CD14-positive monocyte (primary cell): ENCODE results near the gene GRB14. TPM values are rescaled to one million over a fixed set of nuclear protein-coding genes. Genes with fewer than 3 reads are reported as not detected.

ENCODE experiments used
- DNase-seq, 3 donors: peaks; one replicate each; pipeline ENCODE4 v3.0.0-alpha.2; 2011 to 2022
- H2AFZ ChIP-seq: 2 replicates; pipeline ENCODE4 v1.6.0; 2012; ENCODE audit warnings: mild to moderate bottlenecking, low read depth, low read length, inconsistent platforms; ENCODE audit not compliant: insufficient read depth, poor library complexity, severe bottlenecking
- H3K27ac ChIP-seq, 2 donors: 1 replicate in 1 of 2; 2 replicates in 1 of 2; pipeline ENCODE4 v1.5.1; 2012 to 2013; ENCODE audit warnings: low read length in 2 of 2, control low read depth in 1 of 2, inconsistent platforms in 1 of 2, low read depth in 1 of 2, mild to moderate bottlenecking in 1 of 2
- H3K27me3 ChIP-seq, 2 donors: one replicate each; pipeline versions ENCODE4 v1.6.0 to v1.6.1; 2011 to 2013; ENCODE audit warnings: low read length in 2 of 2; ENCODE audit not compliant: control insufficient read depth in 2 of 2, insufficient read depth in 2 of 2
- H3K36me3 ChIP-seq, 2 donors: replicated peaks in 1 of 2; 1 replicate in 1 of 2; 2 replicates in 1 of 2; pipeline versions ENCODE4 v1.5.1 to v1.6.1; 2012 to 2013; ENCODE audit warnings: low read length in 2 of 2, control low read depth in 1 of 2, inconsistent platforms in 1 of 2, mild to moderate bottlenecking in 1 of 2; ENCODE audit not compliant: insufficient read depth in 2 of 2, control insufficient read depth in 1 of 2
- H3K4me1 ChIP-seq, 2 donors: 1 replicate in 1 of 2; 2 replicates in 1 of 2; pipeline versions ENCODE4 v1.5.1 to v1.6.1; 2012 to 2013; ENCODE audit warnings: low read length in 2 of 2, control low read depth in 1 of 2, inconsistent platforms in 1 of 2, mild to moderate bottlenecking in 1 of 2, moderate library complexity in 1 of 2; ENCODE audit not compliant: insufficient read depth in 2 of 2, control insufficient read depth in 1 of 2
- H3K4me2 ChIP-seq: replicated peaks from 2 replicates; pipeline ENCODE3; 2012; ENCODE audit warnings: low read length, moderate library complexity, mild to moderate bottlenecking; ENCODE audit not compliant: poor library complexity, severe bottlenecking; ENCODE audit errors: extremely low read depth
- H3K4me3 ChIP-seq, 3 experiments: fragments of 200-600 bp in 1 of 3; sonication (generic) in 1 of 3; replicated peaks in 1 of 3; 1 replicate in 2 of 3; 2 replicates in 1 of 3; pipeline ENCODE4 v1.5.1; 2011 to 2013; ENCODE audit warnings: low read length in 3 of 3, mild to moderate bottlenecking in 3 of 3, control low read depth in 2 of 3, low read depth in 2 of 3, inconsistent platforms in 1 of 3, moderate library complexity in 1 of 3
- H3K79me2 ChIP-seq: 2 replicates; pipeline ENCODE4 v1.6.0; 2012; ENCODE audit warnings: mild to moderate bottlenecking, control low read depth, inconsistent platforms, low read length, moderate library complexity; ENCODE audit not compliant: insufficient read depth
- H3K9ac ChIP-seq: 2 replicates; pipeline ENCODE4 v1.6.0; 2017; ENCODE audit warnings: low read length, mild to moderate bottlenecking; ENCODE audit not compliant: insufficient read depth, poor library complexity, severe bottlenecking
- H3K9me3 ChIP-seq, 2 donors: replicated peaks in 1 of 2; 1 replicate in 1 of 2; 2 replicates in 1 of 2; pipeline versions ENCODE4 v1.5.1 to v1.6.1; 2012 to 2013; ENCODE audit warnings: low read length in 2 of 2, control low read depth in 1 of 2; ENCODE audit not compliant: control insufficient read depth in 1 of 2, insufficient read depth in 1 of 2
- H4K20me1 ChIP-seq: 2 replicates; pipeline ENCODE4 v1.6.0; 2012; ENCODE audit warnings: mild to moderate bottlenecking, low read length, control low read depth, moderate library complexity; ENCODE audit not compliant: insufficient read depth
- H3K27ac Mint-ChIP-seq, 7 donors: one replicate each; pipeline ENCODE4 v1.8.0; 2020; ENCODE audit warnings: mild to moderate bottlenecking in 7 of 7, mixed read lengths in 7 of 7, moderate library complexity in 6 of 7, inconsistent platforms in 2 of 7
- H3K27me3 Mint-ChIP-seq, 3 donors: one replicate each; pipeline ENCODE4 v1.8.0; 2021 to 2022; ENCODE audit warnings: low read depth in 3 of 3, mild to moderate bottlenecking in 3 of 3, mixed read lengths in 3 of 3, moderate library complexity in 3 of 3, inconsistent platforms in 1 of 3
- H3K36me3 Mint-ChIP-seq, 2 donors: one replicate each; pipeline ENCODE4 v1.8.0; 2020; ENCODE audit warnings: mixed read lengths in 2 of 2, inconsistent platforms in 1 of 2, mild to moderate bottlenecking in 1 of 2
- H3K4me1 Mint-ChIP-seq: one replicate; pipeline ENCODE4 v1.8.0; 2020; ENCODE audit warnings: mild to moderate bottlenecking, mixed read lengths
- H3K4me3 Mint-ChIP-seq, 2 donors: one replicate each; pipeline ENCODE4 v1.8.0; 2020; ENCODE audit warnings: mild to moderate bottlenecking in 2 of 2, mixed read lengths in 2 of 2, moderate library complexity in 1 of 2
- H3K9me3 Mint-ChIP-seq, 7 donors: one replicate each; pipeline ENCODE4 v1.8.0; 2020 to 2022; ENCODE audit warnings: mixed read lengths in 7 of 7, mild to moderate bottlenecking in 6 of 7, moderate library complexity in 6 of 7, inconsistent platforms in 2 of 7
- WGBS: methylation state at CpG from one replicate; pipeline ENCODE4 v1.1.5; 2013; ENCODE audit warnings: missing lambda C conversion rate; ENCODE audit not compliant: insufficient coverage; 5-methylcytosine and 5-hydroxymethylcytosine counted together
- intact Hi-C, 2 donors: fragments of 100-400 bp; cut with micrococcal nuclease; formaldehyde crosslinking; loops; one replicate each; pipeline versions ENCODE4 v1.15.0 to v1.15.1; 2023
- polyA plus RNA-seq, 3 donors: library from polyadenylated mRNA; depleted of rRNA in 1 of 3; unstranded in 2 of 3; stranded (reverse) in 1 of 3; fragments of 300-500 nt in 2 of 3; fragments of >200 nt in 1 of 3; fragmentation: Illumina TruSeq in 2 of 3; gene quantifications; 1 replicate in 2 of 3; 2 replicates in 1 of 3; pipeline ENCODE4 v1.2.3, GENCODE V29; 2012 to 2021
- TF ChIP-seq, protein P1 (sequence below): fragments of 200-600 bp; IDR thresholded peaks from one replicate; pipeline ENCODE4 v1.8.0; 2022; ENCODE audit warnings: antibody characterized with exemption, mild to moderate bottlenecking

GRB14 gene
- polyA plus RNA-seq, 3 donors: 0.20 to 0.28 TPM; not detected in 1

DNA sequence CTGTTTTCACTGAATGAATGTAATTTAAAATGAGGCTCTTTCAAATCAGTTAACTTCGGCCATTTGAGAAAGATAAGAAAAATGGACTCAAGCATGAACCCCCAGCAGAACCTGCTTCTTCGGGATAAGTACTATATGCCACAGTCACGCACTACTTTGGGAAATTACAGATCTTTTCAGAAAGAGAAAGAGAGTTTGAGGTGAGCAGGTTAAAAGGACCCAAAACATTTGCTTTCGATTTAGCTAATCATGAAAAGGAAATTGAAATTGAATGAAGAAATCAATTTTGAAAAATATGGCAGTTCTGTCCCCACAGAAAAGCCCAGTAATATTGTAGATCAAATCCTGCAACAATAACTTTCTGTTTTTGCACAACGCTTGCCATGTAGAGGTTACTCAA is 156.9 kb downstream of the GRB14 start:
- Histone ChIP-seq H2AFZ (no peak overlapping the region), H3K9ac (no peak overlapping the region), H4K20me1 (no peaks in the 10 kb centered on the region), H3K36me3 (no peaks in the 10 kb centered on the region), H3K4me1 (no peaks in the 10 kb centered on the region), H3K4me2 (no peak overlapping the region), H3K9me3 (no peaks in the 10 kb centered on the region), H3K79me2 (no peaks in the 10 kb centered on the region), H3K27me3 (no peaks in the 10 kb centered on the region), H3K27ac (no peak overlapping the region), H3K4me3 (no peak overlapping the region)
- Mint-ChIP-seq H3K9me3 (peaks cover 3 to 10% (median 6%) of the 10 kb centered on the region in 7 donors), H3K4me1 (no peaks in the 10 kb centered on the region), H3K27ac (no peak overlapping the region), H3K4me3 (no peak overlapping the region), H3K36me3 (no peaks in the 10 kb centered on the region), H3K27me3 (peaks cover 0 to 2% (median 0%) of the 10 kb centered on the region in 3 donors)
- WGBS: 100% methylated on average over 1 of the region's 5 CpGs
- no peak for DNase-seq
- intact Hi-C loops: no loop called here
- TF ChIP-seq, protein P1, sequence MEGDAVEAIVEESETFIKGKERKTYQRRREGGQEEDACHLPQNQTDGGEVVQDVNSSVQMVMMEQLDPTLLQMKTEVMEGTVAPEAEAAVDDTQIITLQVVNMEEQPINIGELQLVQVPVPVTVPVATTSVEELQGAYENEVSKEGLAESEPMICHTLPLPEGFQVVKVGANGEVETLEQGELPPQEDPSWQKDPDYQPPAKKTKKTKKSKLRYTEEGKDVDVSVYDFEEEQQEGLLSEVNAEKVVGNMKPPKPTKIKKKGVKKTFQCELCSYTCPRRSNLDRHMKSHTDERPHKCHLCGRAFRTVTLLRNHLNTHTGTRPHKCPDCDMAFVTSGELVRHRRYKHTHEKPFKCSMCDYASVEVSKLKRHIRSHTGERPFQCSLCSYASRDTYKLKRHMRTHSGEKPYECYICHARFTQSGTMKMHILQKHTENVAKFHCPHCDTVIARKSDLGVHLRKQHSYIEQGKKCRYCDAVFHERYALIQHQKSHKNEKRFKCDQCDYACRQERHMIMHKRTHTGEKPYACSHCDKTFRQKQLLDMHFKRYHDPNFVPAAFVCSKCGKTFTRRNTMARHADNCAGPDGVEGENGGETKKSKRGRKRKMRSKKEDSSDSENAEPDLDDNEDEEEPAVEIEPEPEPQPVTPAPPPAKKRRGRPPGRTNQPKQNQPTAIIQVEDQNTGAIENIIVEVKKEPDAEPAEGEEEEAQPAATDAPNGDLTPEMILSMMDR: no peak

DNA sequence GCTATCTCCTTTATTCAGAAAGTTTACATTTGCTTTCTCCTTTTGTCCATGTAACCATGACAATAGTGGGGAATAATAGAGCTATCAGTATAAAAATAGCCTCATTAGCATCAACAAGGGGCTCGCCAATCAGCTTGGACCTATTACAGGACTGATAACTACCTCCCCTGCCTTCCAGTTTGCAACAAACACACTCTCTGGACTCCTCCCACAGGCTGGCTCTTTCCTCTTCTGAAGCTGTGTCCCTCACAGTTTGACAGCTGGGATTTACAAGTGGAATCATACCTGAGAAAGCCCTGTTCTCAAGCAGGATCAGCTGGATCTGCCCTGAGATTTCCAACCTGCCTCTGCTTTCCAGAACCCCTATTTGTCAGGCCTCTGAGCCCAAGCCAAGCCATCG is 162.5 kb downstream of the GRB14 start:
- Mint-ChIP-seq H3K36me3 (no peaks in the 10 kb centered on the region), H3K27ac (no peak overlapping the region), H3K4me1 (no peaks in the 10 kb centered on the region), H3K27me3 (peaks cover 0 to 2% (median 2%) of the 10 kb centered on the region in 3 donors), H3K4me3 (no peak overlapping the region), H3K9me3 (peaks cover 3 to 10% (median 6%) of the 10 kb centered on the region in 7 donors)
- 89% methylated on average over 1 of the region's 2 CpGs for WGBS
- no peaks in the 10 kb centered on the region for H3K27me3 ChIP-seq
- no peaks in the 10 kb centered on the region for H4K20me1 ChIP-seq
- no peaks in the 10 kb centered on the region for H3K9me3 ChIP-seq
- TF ChIP-seq, protein P1: no peak
- no peak overlapping the region for H3K9ac ChIP-seq
- H2AFZ ChIP-seq: no peak overlapping the region
- intact Hi-C loops: no loop called here
- no peaks in the 10 kb centered on the region for H3K36me3 ChIP-seq
- H3K79me2 ChIP-seq: no peaks in the 10 kb centered on the region
- H3K4me1 ChIP-seq: no peaks in the 10 kb centered on the region
- no peak overlapping the region for H3K4me3 ChIP-seq
- DNase-seq: no peak
- no peak overlapping the region for H3K4me2 ChIP-seq
- no peak overlapping the region for H3K27ac ChIP-seq
